GM13977 (cell line): ENCODE measurements around the gene TNP2.

Source experiments
- DNase-seq: peaks from one replicate; pipeline ENCODE4 v3.0.0; 2012; ENCODE audit warnings: low spot score
- CTCF ChIP-seq: IDR thresholded peaks from 2 replicates; pipeline ENCODE4 v1.5.1; 2012; ENCODE audit warnings: mild to moderate bottlenecking, control low read depth; ENCODE audit not compliant: insufficient read depth; ENCODE audit errors: extremely low read depth, missing control alignments
- in situ Hi-C: fragments of 300-500 bp; cut with MboI; formaldehyde crosslinking; loops from one replicate; pipeline ENCODE4 v1.12.0; 2022; ENCODE audit warnings: low sequenced_read_pairs, low pct_unique_long_range_greater_than_20kb, mixed read lengths, inconsistent platforms; ENCODE audit not compliant: unreplicated experiment

TNP2 gene

GRCh38 chr16:11254913-11255736, 14.0 kb downstream of the TNP2 start:
- TF ChIP-seq CTCF: peak; percentile 46
- in situ Hi-C loops: loop anchor here (10.0 kb wide), 1 partner anchor 290 kb away; no protein-coding TSS in a partner anchor
- peak; percentile 69 for DNase-seq

GRCh38 chr16:11253995-11254912, 14.9 kb downstream of the TNP2 start:
- no peak for TF ChIP-seq CTCF
- DNase-seq: no peak
- in situ Hi-C loops: loop anchor here (10.0 kb wide), 1 partner anchor 289 kb away; no protein-coding TSS in a partner anchor

GRCh38 chr16:11253009-11253994, 15.8 kb downstream of the TNP2 start:
- peak; percentile 57 for DNase-seq

GRCh38 chr16:11252482-11252931, 16.6 kb downstream of the TNP2 start:
- in situ Hi-C loops: loop anchor here (10.0 kb wide), 1 partner anchor 288 kb away; no protein-coding TSS in a partner anchor
- no peak for TF ChIP-seq CTCF
- no peak for DNase-seq

More at GRCh38 chr16:11253009-11253994, 15.8 kb downstream of the TNP2 start:
- no peak for TF ChIP-seq CTCF
- in situ Hi-C loops: loop anchor here (10.0 kb wide), 1 partner anchor 289 kb away; no protein-coding TSS in a partner anchor

- DNase-seq: peak; percentile 78
- TF ChIP-seq CTCF: no peak
- in situ Hi-C loops: loop anchor here (10.0 kb wide), 1 partner anchor 287 kb away; no protein-coding TSS in a partner anchor
These were observed 17.3 kb downstream of the TNP2 start for GRCh38 chr16:11251525-11252481.
